ENCODE results near the gene MAN1C1.

GRCh38 chr1:25748531-25749205, 132.1 kb downstream of the MAN1C1 start:
- TF ChIP-seq, protein P1, sequence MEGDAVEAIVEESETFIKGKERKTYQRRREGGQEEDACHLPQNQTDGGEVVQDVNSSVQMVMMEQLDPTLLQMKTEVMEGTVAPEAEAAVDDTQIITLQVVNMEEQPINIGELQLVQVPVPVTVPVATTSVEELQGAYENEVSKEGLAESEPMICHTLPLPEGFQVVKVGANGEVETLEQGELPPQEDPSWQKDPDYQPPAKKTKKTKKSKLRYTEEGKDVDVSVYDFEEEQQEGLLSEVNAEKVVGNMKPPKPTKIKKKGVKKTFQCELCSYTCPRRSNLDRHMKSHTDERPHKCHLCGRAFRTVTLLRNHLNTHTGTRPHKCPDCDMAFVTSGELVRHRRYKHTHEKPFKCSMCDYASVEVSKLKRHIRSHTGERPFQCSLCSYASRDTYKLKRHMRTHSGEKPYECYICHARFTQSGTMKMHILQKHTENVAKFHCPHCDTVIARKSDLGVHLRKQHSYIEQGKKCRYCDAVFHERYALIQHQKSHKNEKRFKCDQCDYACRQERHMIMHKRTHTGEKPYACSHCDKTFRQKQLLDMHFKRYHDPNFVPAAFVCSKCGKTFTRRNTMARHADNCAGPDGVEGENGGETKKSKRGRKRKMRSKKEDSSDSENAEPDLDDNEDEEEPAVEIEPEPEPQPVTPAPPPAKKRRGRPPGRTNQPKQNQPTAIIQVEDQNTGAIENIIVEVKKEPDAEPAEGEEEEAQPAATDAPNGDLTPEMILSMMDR (IDR thresholded peaks at IDR 0.05), result no peak
- no peak for TF ChIP-seq EZH2 (IDR thresholded peaks at IDR 0.05; ENCODE audit: borderline replicate concordance, insufficient read depth, low read depth, low read length, poor library complexity, severe bottlenecking)
